GM19023 (cell line): ENCODE results near the gene RPS6KA2.

Experiments
- ATAC-seq: cut with Tn5 transposase; IDR thresholded peaks from one replicate; pipeline ENCODE4 v1.9.1; 2021; ENCODE audit warnings: mild to moderate bottlenecking, moderate library complexity; ENCODE audit not compliant: unreplicated experiment

RPS6KA2 gene

GRCh38 chr6:166616261-166617238 lies 10.5 kb downstream of the RPS6KA2 start:
- no peak for ATAC-seq

GRCh38 chr6:166615059-166615770 lies 11.8 kb downstream of the RPS6KA2 start:
- ATAC-seq = no peak

- no peak for ATAC-seq
Measured at GRCh38 chr6:166614589-166614988, 12.5 kb downstream of the RPS6KA2 start.

- ATAC-seq = no peak
Measured at GRCh38 chr6:166614171-166614583, 12.9 kb downstream of the RPS6KA2 start.

GRCh38 chr6:166613027-166613426 lies 14.0 kb downstream of the RPS6KA2 start:
- no peak for ATAC-seq

- no peak for ATAC-seq
Measured at GRCh38 chr6:166612471-166612881, 14.6 kb downstream of the RPS6KA2 start.

GRCh38 chr6:166611631-166612030 lies 15.4 kb downstream of the RPS6KA2 start:
- ATAC-seq = no peak

- no peak for ATAC-seq
Measured at GRCh38 chr6:166610069-166610468, 17.0 kb downstream of the RPS6KA2 start.

GRCh38 chr6:166608774-166609173 lies 18.3 kb downstream of the RPS6KA2 start:
- no peak for ATAC-seq

- ATAC-seq = no peak
Measured at GRCh38 chr6:166605752-166606151, 21.3 kb downstream of the RPS6KA2 start.

GRCh38 chr6:166604911-166605310 lies 22.1 kb downstream of the RPS6KA2 start:
- no peak for ATAC-seq

GRCh38 chr6:166604328-166604727 lies 22.7 kb downstream of the RPS6KA2 start:
- ATAC-seq = no peak

- ATAC-seq = no peak
Measured at GRCh38 chr6:166603043-166603690, 23.9 kb downstream of the RPS6KA2 start.

- no peak for ATAC-seq
Measured at GRCh38 chr6:166601956-166602355, 25.1 kb downstream of the RPS6KA2 start.

GRCh38 chr6:166600931-166601330 lies 26.1 kb downstream of the RPS6KA2 start:
- no peak for ATAC-seq

GRCh38 chr6:166599205-166599604 lies 27.8 kb downstream of the RPS6KA2 start:
- no peak for ATAC-seq

GRCh38 chr6:166598441-166599138 lies 28.5 kb downstream of the RPS6KA2 start:
- no peak for ATAC-seq

GRCh38 chr6:166597711-166598440 lies 29.2 kb downstream of the RPS6KA2 start:
- ATAC-seq = no peak

GRCh38 chr6:166596776-166597507 lies 30.1 kb downstream of the RPS6KA2 start:
- ATAC-seq = no peak
